ENCODE data around the gene ZNF488.

- TF ChIP-seq POLR2AphosphoS5 (IDR thresholded peaks at IDR 0.05; ENCODE audit: low read depth, low read length) (no peak), CTCF (IDR thresholded peaks at IDR 0.05) (no peak)
These were observed 65.4 kb downstream of the ZNF488 start for GRCh38 chr10:47318706-47319105.
